GM13976 (cell line): ENCODE data around the gene SMYD3.

Source experiments
- DNase-seq: peaks from one replicate; pipeline ENCODE4 v3.0.0; 2012; ENCODE audit warnings: low spot score
- CTCF ChIP-seq: IDR thresholded peaks from 2 replicates; pipeline ENCODE4 v1.5.1; 2012; ENCODE audit warnings: borderline replicate concordance, mild to moderate bottlenecking; ENCODE audit not compliant: insufficient read depth; ENCODE audit errors: extremely low read depth, missing control alignments, control extremely low read depth
- in situ Hi-C: fragments of 300-500 bp; cut with MboI; formaldehyde crosslinking; loops from one replicate; pipeline ENCODE4 v1.12.0; 2022; ENCODE audit warnings: low sequenced_read_pairs, mixed read lengths, inconsistent platforms; ENCODE audit not compliant: unreplicated experiment

The SMYD3 gene

GRCh38 chr1:245926888-245927287 lies 580.2 kb downstream of the SMYD3 start:
- DNase-seq, result no peak
- in situ Hi-C loops, result no loop called here
- no peak for TF ChIP-seq CTCF

GRCh38 chr1:245923215-245923614 lies 583.9 kb downstream of the SMYD3 start:
- in situ Hi-C loops, result no loop called here
- no peak for DNase-seq
- no peak for TF ChIP-seq CTCF

GRCh38 chr1:245921417-245921816 lies 585.7 kb downstream of the SMYD3 start:
- TF ChIP-seq CTCF, result no peak
- in situ Hi-C loops, result no loop called here
- no peak for DNase-seq

- no peak for TF ChIP-seq CTCF
- in situ Hi-C loops, result no loop called here
- DNase-seq, result no peak
Observed at GRCh38 chr1:245917403-245917802, 589.7 kb downstream of the SMYD3 start.

- no peak for DNase-seq
Observed at GRCh38 chr1:245915841-245916240, 591.2 kb downstream of the SMYD3 start.

GRCh38 chr1:245915406-245915805 lies 591.7 kb downstream of the SMYD3 start:
- no peak for DNase-seq

More at GRCh38 chr1:245915841-245916240, 591.2 kb downstream of the SMYD3 start:
- no peak for TF ChIP-seq CTCF
- in situ Hi-C loops, result no loop called here

More at GRCh38 chr1:245915406-245915805, 591.7 kb downstream of the SMYD3 start:
- in situ Hi-C loops, result no loop called here
- TF ChIP-seq CTCF, result no peak
